K562 (cell line): Measurements from ENCODE around the gene CHCHD6. TPM values are rescaled to one million over a fixed set of nuclear protein-coding genes. Genes with fewer than 3 reads are reported as not detected.

Experiments used
- DIDO1 ChIP-seq: fragments of 450-650 bp; IDR thresholded peaks from 2 replicates; pipeline ENCODE4 v1.6.1; 2016; ENCODE audit warnings: low read depth, missing biosample characterization, missing genetic modification characterization
- ETV6 ChIP-seq, 3 experiments: fragments of 150-350 bp in 1 of 3; sonication (generic) in 1 of 3; formaldehyde crosslinking in 1 of 3; IDR thresholded peaks; 2 replicates each; pipeline versions ENCODE4 v1.6.1 to v1.8.0; 2014 to 2022; ENCODE audit warnings: borderline replicate concordance in 2 of 3, low read depth in 2 of 3, antibody characterized with exemption in 1 of 3, low read length in 1 of 3, mild to moderate bottlenecking in 1 of 3, missing genetic modification reagents in 1 of 3
- HLTF ChIP-seq: fragments of 450-650 bp; IDR thresholded peaks from 2 replicates; pipeline ENCODE4 v1.6.1; 2016
- KAT7 ChIP-seq: sonication (generic); formaldehyde crosslinking; IDR thresholded peaks from 2 replicates; pipeline ENCODE4 v1.8.0; 2022; ENCODE audit warnings: missing genetic modification reagents, mild to moderate bottlenecking, borderline replicate concordance
- POLR2A ChIP-seq: fragments of 450-650 bp; conservative IDR thresholded peaks from 2 replicates; pipeline ENCODE4 v1.6.1; 2016
- RBM39 ChIP-seq: fragments of 200-400 bp; formaldehyde crosslinking; optimal IDR thresholded peaks from 2 replicates; pipeline ENCODE3; 2018; ENCODE audit warnings: low read depth, low read length
- RREB1 ChIP-seq: fragments of 250-450 bp; sonication (Bioruptor Pico); IDR thresholded peaks from 2 replicates; pipeline ENCODE4 v1.4.0; 2020
- TCF7L2 ChIP-seq: fragments of 150-350 bp; IDR thresholded peaks from 2 replicates; pipeline ENCODE4 v1.6.1; 2016; ENCODE audit warnings: low read depth, mild to moderate bottlenecking, low read length, moderate library complexity
- TEAD4 ChIP-seq, 2 experiments: sonication (generic) in 1 of 2; formaldehyde crosslinking in 1 of 2; IDR thresholded peaks; 2 replicates each; pipeline versions ENCODE4 v1.6.1 to v1.8.0; 2012 to 2022; ENCODE audit warnings: borderline replicate concordance in 1 of 2, inconsistent platforms in 1 of 2, low read length in 1 of 2, mild to moderate bottlenecking in 1 of 2, missing genetic modification reagents in 1 of 2
- TSC22D4 ChIP-seq: fragments of 450-650 bp; IDR thresholded peaks from 2 replicates; pipeline ENCODE4 v1.6.1; 2016; ENCODE audit warnings: missing genetic modification characterization, missing biosample characterization, control low read depth
- ZNF143 ChIP-seq: sonication (generic); formaldehyde crosslinking; IDR thresholded peaks from 2 replicates; pipeline ENCODE4 v1.9.0; 2022; ENCODE audit warnings: mild to moderate bottlenecking, missing genetic modification reagents
- ZNF592 ChIP-seq: fragments of 450-650 bp; IDR thresholded peaks from 2 replicates; pipeline ENCODE4 v1.6.1; 2017; ENCODE audit warnings: antibody characterized with exemption, mild to moderate bottlenecking
- ZNF639 ChIP-seq, 2 experiments: fragments of 200-800 bp in 1 of 2; sonication (Bioruptor generic) in 1 of 2; sonication (generic) in 1 of 2; formaldehyde crosslinking in 1 of 2; IDR thresholded peaks in 1 of 2; conservative IDR thresholded peaks in 1 of 2; 2 replicates each; pipeline versions ENCODE4 v1.5.0 to v1.6.1; 2016 to 2020; ENCODE audit warnings: missing compliant biosample characterization in 1 of 2, missing genetic modification characterization in 1 of 2, missing genetic modification reagents in 1 of 2
- ZNF785 ChIP-seq: fragments of 250-450 bp; sonication (Bioruptor Pico); IDR thresholded peaks from 2 replicates; pipeline ENCODE4 v1.4.0; 2020; ENCODE audit warnings: mild to moderate bottlenecking
- ZSCAN29 ChIP-seq: fragments of 450-650 bp; IDR thresholded peaks from 2 replicates; pipeline ENCODE4 v1.6.1; 2017
- polyA plus RNA-seq, 8 experiments: library from polyadenylated mRNA; depleted of rRNA in 4 of 8; stranded (reverse) in 5 of 8; unstranded in 3 of 8; fragments of >200 nt; fragmentation: Nextera tagmentation in 2 of 8; fragmentation: Illumina TruSeq in 1 of 8; extraction: Ambion mirVana in 2 of 8; extraction: Trizol in 1 of 8; gene quantifications; 2 replicates each; pipeline versions ENCODE4 v1.2.1 to v1.2.3, GENCODE V29; 2011 to 2014; ENCODE audit warnings: inconsistent platforms in 1 of 8, missing spikeins in 1 of 8
- total RNA-seq, 7 experiments: library from RNA; depleted of rRNA in 6 of 7; stranded (reverse); fragments of >200 nt in 6 of 7; fragmentation: Illumina TruSeq in 2 of 7; extraction: Trizol in 2 of 7; gene quantifications; 2 replicates each; pipeline versions ENCODE4 v1.2.1 to v1.2.3, GENCODE V29; 2011 to 2021; ENCODE audit warnings: low replicate concordance in 1 of 7

The CHCHD6 gene
- total and polyA plus RNA-seq, 9 of the 15 experiments (the other 6 are each of a cell fraction or from before 2014, with no cell fraction given): 4.6 to 18.6 (median 10.9) TPM

- TF ChIP-seq KAT7 (CRISPR knock-in tag) (0 out of 2 replicates have a peak, but pooled peaks have one; percentile 21), HLTF (no peak), TEAD4 (IDR thresholded peaks at IDR 0.05; ENCODE audit: low read length) (no peak), TEAD4 (CRISPR knock-in tag; IDR thresholded peaks at IDR 0.05; ENCODE audit: borderline replicate concordance) (no peak), ZSCAN29 (no peak), ZNF143 (peak; percentile 99), POLR2A (no peak), RREB1 (CRISPR knock-in tag) (no peak), TCF7L2 (no peak), ZNF639 (CRISPR knock-in tag; conservative IDR thresholded peaks at IDR 0.05 in 1 of 2, IDR thresholded peaks at IDR 0.05 in 1 of 2) (no peak), ETV6 (IDR thresholded peaks at IDR 0.05; ENCODE audit: borderline replicate concordance in 1 of 2, low read depth in 2 of 2, low read length in 1 of 2) (no peak), ETV6 (CRISPR knock-in tag; IDR thresholded peaks at IDR 0.05; ENCODE audit: borderline replicate concordance) (no peak), ZNF592 (no peak), ZNF785 (CRISPR knock-in tag) (no peak), DIDO1 (tag) (no peak), RBM39 (no peak), TSC22D4 (no peak)
Measured at GRCh38 chr3:126703512-126704493, at the start of gene CHCHD6 (continued).
